Hypothalamus (tissue), 51 donors: ENCODE data around the gene GNAO1.

Experiments
- DNase-seq, 51 donors: peaks; one replicate each; lab custom pipeline; 2025; lab: John Stamatoyannopoulos, UW

The GNAO1 gene

GRCh38 chr16:56327071-56327928 lies 136.0 kb downstream of the GNAO1 start:
- peak in 7 of 51 donors; percentile 20 to 55 (median 29) for DNase-seq

- DNase-seq: no peak
These were observed 136.6 kb downstream of the GNAO1 start for GRCh38 chr16:56327929-56328258.

- no peak for DNase-seq
These were observed 137.2 kb downstream of the GNAO1 start for GRCh38 chr16:56328276-56329022.

DNA sequence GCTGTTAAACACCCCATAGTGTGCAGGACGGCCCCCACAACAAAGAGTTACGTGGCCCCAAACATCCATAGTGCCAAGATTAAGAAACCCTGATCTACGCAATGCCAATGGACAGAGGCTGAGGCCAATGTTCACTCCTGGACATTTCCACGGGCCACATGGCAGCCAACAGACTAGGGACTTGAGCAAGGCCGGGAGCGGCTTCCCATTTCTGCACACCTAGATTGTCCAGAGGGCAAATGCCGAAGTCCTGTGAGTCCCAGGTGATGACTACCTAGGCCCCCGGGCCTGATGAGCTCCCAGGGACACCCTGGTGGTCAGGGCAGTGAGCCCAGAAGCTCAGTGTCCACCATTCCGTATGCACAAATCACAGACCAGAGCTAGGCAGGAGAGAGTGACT lies 138.6 kb downstream of the GNAO1 start:
- no peak for DNase-seq

DNA sequence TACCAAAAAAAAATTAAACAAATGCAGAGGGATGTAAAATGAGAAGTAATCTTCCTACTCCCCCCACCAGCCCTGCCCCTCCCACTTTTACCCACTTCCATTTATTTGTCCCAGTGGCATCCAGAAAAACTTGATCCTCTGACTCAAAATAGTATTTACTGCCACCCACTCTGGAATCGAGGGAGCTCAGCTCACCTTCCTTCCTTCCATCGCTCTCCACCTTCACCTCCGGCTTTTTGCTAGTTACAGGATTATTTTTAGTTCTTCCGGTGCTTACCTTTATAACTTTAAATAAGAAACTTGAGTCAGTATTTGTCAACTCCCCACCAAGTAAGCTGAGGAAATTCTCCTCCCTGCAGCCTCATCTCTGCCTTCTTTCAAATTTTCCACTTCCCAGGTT lies 139.2 kb downstream of the GNAO1 start:
- peak in 1 of 51 donors; percentile 35 for DNase-seq

DNA sequence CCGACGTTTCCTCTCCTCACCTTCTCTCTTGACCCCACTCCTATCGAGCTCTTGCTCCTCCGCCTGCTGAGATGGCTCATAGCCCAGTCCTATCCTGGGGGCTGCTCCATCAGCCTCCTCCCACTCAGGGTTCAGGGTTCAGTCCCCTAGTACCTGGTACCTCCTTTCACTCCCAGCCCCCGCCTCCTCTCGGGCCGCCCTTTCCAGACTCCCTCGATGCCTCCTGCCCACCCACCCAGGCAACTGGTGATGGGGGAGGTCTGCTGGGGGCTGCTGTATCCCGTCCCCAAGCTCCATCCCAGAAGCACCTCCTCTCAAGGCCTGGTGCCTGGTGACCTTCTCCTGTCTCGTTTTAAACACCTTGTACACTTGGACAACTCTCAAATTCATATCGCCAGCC lies 140.1 kb downstream of the GNAO1 start:
- no peak for DNase-seq

DNA sequence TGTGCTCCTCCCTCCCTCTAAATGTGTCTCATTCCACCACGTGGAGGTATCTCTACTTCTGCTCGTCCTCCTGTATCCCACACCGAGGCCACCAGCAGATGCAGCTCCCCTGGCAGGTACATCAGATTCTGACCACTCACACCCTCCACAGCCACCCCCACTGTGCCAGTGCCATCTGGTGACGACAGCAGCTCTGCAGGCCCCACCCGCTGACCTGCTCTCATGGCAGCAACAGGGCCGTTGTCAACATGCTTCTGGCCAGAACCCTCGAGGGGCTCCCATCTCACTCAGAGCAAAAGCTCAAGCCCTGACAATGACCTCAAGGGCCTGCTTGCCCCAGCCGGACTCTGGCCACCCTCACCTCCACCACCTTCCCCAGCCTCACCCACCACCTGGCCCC lies 140.6 kb downstream of the GNAO1 start:
- DNase-seq: peak in 2 of 51 donors; percentile 20 to 25

DNA sequence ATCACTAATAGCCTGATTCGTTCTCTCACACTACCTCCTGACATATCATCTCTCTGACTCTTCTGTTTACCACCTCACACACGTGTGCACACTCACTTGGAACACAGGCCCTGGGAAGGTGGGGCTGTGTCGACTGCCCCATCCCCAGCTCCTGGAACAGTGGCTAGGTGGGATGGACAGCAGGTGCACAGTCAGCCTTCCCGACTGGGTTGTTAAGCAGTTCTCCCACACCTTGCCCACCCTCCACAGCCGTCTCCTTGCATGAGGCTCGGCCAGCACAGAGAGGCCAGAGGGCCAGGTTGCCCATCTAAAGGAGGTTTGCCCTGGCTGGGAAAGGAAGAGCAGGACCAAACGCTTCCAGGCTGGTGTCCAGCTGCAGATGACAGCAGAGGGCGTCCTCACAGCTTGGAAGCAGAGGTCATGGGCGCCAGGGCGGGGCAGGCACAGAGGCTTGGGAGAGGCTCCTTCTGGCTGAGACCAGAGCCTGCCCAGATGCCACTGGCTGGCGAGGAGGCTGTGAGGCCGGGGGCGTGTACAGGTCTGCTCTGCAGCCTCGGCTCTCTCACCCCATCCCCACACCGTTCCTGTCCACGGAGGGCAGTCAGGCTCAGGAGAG lies 141.3 kb downstream of the GNAO1 start:
- peak in 40 of 51 donors; percentile 17 to 81 (median 50) for DNase-seq

DNA sequence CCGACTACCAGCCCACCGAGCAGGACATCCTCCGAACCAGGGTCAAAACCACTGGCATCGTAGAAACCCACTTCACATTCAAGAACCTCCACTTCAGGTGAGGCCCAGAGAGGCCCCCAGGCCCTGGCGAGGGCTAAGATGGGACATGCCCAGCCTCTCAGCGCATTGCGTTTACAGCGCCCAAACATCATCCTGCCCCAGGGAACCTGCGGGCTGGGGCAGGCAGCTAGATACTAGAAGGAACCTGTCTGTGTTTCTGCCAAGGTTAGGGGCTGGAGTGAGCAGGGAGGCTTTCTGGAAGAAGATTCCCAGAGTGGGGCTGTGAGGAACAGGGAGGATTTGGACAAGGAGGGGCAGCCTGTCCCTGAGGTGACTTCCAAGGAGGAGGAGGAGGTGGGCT lies 143.5 kb downstream of the GNAO1 start:
- DNase-seq: no peak

DNA sequence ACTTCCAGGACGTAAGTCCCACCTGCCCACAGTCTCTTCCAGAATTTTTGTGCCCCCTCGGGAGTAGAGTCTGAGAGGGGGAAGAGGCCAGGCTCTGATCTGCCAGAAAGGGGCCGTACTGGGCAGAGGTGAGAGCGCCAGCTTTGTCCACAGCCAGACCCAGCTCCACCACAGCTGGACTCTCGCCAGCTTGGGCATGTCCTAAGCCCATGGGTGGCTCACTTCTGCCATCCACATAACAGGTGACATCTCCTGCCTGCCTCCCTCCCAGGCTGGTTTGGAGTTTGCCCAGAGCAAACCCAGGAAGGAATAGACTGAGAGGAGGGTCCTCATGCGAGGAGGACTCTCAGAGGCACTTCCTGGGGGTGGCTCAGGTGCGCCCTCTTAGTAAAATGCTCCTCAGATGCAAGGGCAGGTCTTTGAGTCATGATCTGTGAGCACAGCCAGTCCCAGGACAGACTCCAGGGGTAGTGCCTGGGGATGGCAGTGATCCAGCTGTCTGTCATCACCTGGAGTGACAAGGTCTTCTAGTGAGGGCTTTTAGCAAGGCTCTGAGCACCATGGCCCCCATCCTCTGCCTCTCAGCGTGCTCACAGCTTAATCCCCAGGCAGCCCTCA lies 144.9 kb downstream of the GNAO1 start:
- DNase-seq: no peak

DNA sequence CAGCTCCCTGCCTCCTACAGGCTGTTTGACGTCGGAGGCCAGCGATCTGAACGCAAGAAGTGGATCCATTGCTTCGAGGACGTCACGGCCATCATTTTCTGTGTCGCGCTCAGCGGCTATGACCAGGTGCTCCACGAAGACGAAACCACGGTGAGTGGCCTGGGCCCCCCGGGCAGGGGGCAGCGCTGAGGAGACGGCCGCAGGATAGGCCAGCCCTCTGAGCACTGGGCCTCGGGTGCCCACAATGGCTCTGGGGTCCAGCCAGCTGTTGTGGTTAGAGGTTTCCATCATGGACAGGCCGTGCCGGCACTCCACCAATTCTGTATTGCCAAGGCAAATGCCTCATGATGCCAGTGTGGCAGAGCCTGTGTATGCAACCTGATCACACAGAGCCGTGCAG lies 145.4 kb downstream of the GNAO1 start:
- DNase-seq: no peak

GRCh38 chr16:56337131-56337857 lies 146.0 kb downstream of the GNAO1 start:
- no peak for DNase-seq

GRCh38 chr16:56337858-56338325 lies 146.6 kb downstream of the GNAO1 start:
- DNase-seq: no peak

DNA sequence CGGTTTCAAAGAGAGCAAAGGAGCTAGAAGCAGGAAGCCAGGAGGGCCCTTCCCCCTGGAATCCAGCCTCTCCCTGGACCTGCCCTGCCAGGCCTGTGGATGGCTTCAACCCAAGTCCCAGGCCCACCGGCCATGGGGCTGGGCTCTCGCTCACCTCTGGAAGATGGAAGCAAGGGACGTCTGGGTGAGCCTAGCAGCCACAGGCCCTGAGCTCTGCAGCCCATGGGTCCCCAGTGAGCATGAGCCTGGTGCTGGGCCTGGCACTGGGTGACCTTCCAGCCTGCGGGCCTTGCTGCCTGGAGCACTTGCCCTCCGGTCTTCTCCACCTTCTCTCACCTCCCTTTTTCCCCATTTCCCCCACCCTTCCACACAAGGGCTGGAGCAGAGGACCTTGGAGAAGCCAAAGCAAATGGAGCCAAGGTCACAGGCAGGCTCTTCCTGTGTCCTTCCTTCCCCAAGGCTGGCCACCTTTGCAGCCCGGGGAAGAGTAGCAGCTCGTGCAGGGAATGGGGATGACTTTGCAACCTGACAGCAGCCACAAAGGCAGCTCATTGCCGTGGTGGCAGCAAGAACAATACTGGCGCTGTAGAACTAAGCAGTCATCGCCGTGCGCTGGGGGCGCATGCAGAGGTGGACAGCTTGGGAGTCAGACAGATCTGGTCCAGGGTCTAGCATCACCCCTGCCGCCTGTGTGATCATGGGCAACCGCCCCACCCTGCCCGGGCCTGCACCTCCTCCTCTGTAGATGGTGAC lies 147.5 kb downstream of the GNAO1 start:
- DNase-seq: no peak

GRCh38 chr16:56339431-56340195 lies 148.3 kb downstream of the GNAO1 start:
- DNase-seq: no peak

DNA sequence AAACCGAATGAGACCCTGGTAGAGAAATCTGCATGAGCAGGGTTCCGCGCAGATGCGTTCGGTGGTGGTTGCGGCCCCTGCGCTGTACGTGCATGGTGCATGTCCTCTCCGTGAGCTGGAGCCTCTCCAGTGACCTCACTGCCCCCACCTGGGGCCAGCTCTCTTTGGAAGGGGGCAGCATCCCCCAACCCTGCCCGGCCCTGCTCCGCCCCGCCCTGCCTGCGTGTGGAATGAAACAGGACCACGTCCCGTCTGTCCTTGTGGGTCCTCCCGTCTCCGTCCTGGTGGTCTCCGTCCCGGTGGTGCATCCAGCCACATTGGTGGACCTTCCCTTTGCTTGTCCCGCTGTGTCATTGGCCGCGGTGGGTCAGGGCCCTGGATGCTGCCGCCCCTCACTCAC lies 149.1 kb downstream of the GNAO1 start:
- no peak for DNase-seq

GRCh38 chr16:56340864-56341365 lies 149.6 kb downstream of the GNAO1 start:
- no peak for DNase-seq

DNA sequence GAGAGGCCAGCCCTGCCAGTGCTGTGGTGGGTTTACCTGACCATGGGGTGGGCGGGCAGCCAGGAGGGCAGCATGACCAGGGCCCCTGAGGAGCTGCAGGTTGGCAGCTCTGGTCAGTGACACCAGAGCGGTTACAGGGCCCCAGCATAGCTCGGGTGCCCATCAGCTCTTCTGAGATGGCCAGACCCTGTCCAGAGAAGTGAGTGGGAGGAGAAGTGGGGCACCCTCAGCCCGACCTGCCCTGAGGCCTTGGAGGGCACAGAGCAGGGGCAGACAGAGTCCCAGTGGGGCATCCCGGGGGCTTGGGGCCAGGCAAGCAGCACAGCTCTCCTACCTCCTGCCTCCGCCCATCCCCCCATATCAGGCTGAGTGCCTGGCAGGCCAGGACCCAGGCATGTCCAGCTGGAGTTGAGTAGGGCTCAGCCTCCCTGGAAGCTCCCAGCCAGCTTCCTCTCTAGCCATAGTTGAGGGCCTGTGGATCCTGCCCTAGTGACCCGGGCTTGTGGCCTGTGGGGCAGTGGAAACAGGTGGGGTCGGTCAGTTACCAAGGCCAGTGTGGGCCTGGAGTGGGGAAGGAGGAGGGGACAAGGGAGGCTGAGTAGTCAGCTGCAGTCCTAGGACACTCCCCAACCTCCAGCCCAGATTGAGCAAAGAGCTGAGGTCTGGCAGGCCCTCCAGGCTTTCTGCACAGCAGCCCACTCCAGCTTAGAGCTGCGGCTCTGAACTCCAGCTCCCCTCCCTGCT lies 150.5 kb downstream of the GNAO1 start:
- no peak for DNase-seq
